Ishikawa (cell line): ENCODE measurements around the gene CA12.

Experiments used
- CEBPB ChIP-seq: IDR thresholded peaks from 2 replicates; pipeline ENCODE4 v1.6.1; 2012
- CREB1 ChIP-seq: IDR thresholded peaks from 2 replicates; pipeline ENCODE4 v1.6.1; 2012; ENCODE audit warnings: low read depth
- EGR1 ChIP-seq: IDR thresholded peaks from 2 replicates; pipeline ENCODE4 v1.6.1; 2012
- EP300 ChIP-seq: IDR thresholded peaks from 2 replicates; pipeline ENCODE4 v1.6.1; 2012; ENCODE audit warnings: borderline replicate concordance
- FOXM1 ChIP-seq: IDR thresholded peaks from 2 replicates; pipeline ENCODE4 v1.6.1; 2012; ENCODE audit warnings: low read depth, borderline replicate concordance
- NFIC ChIP-seq: IDR thresholded peaks from 2 replicates; pipeline ENCODE4 v1.6.1; 2012
- RAD21 ChIP-seq: IDR thresholded peaks from 2 replicates; pipeline ENCODE4 v1.6.1; 2012; ENCODE audit warnings: low read depth
- REST ChIP-seq: IDR thresholded peaks from 2 replicates; pipeline ENCODE4 v1.6.1; 2012; ENCODE audit warnings: low read depth, mild to moderate bottlenecking
- TAF1 ChIP-seq: IDR thresholded peaks from 2 replicates; pipeline ENCODE4 v1.6.1; 2012; ENCODE audit warnings: low read depth, mild to moderate bottlenecking
- TCF12 ChIP-seq: IDR thresholded peaks from 2 replicates; pipeline ENCODE4 v1.6.1; 2012; ENCODE audit warnings: low read depth
- TEAD4 ChIP-seq: IDR thresholded peaks from 2 replicates; pipeline ENCODE4 v1.6.1; 2012
- USF1 ChIP-seq: IDR thresholded peaks from 2 replicates; pipeline ENCODE4 v1.6.1; 2012
- YY1 ChIP-seq: IDR thresholded peaks from 2 replicates; pipeline ENCODE4 v1.6.1; 2012; ENCODE audit warnings: low read depth
- ZBTB7A ChIP-seq: IDR thresholded peaks from 2 replicates; pipeline ENCODE4 v1.6.1; 2012; ENCODE audit warnings: low read depth
- TF ChIP-seq, protein P1 (sequence below): IDR thresholded peaks from 2 replicates; pipeline ENCODE4 v1.6.1; 2012

Gene CA12

GRCh38 chr15:63305260-63305659, 76.4 kb downstream of the CA12 start:
- TF ChIP-seq TCF12 (no peak), USF1 (no peak), RAD21 (no peak), TAF1 (no peak), CEBPB (no peak), CREB1 (no peak), EP300 (no peak), FOXM1 (no peak), TEAD4 (no peak), EGR1 (no peak), YY1 (no peak)
- TF ChIP-seq, protein P1, sequence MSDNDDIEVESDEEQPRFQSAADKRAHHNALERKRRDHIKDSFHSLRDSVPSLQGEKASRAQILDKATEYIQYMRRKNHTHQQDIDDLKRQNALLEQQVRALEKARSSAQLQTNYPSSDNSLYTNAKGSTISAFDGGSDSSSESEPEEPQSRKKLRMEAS: no peak

DNA sequence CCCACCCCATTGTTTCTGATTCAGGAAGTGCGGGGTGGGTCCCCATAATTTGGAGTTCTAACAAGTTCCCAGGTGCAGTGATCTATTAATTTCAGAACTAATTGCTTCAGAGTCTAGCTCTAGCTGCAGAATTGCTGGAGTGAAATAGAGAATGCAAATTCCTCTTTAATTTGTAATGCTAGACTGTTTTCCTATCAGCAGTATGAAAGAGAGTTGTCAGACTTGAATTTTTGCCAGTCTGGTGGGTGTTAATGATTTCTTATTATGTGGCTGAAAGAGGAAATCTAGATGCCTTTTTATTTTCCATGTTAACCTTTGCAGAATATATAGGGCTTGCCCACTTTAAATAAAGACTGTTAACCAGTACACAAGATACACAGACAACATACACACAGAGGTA, 80.6 kb downstream of the CA12 start:
- TF ChIP-seq USF1 (no peak), TCF12 (no peak), NFIC (no peak), YY1 (no peak), RAD21 (no peak), TEAD4 (no peak), FOXM1 (no peak), EGR1 (no peak), REST (no peak), TAF1 (no peak), CREB1 (no peak), ZBTB7A (no peak), EP300 (no peak), CEBPB (no peak)
- TF ChIP-seq, protein P1: no peak

DNA sequence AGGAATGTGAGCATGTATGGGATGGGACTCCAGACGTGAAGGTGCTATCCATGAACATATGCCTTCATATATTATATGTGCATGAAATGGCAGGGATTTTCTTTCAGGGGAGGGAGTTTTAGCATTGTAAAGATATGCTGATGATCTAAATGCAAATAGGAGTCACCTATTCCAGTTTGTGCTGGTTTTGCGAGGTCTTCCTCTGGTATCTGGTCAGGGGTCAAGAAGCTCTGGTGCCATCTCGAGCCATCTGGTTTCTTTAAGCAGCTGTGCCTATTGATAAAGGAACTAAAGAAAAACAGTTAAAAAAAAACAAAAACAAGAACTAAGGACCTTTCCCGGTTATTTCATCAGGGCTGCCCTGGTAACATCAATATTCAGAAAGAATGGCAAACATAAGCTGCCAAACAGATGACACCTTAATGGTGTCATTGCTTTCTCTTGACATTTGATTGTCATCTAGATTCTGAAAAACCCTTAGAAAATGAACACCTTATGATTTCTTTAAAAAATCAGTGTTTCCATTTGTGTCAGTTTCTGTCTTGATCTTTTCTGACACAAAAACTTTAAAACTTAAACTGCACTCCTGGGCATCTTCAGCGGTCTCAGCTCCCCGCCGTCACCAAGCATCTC, 81.6 kb downstream of the CA12 start:
- TF ChIP-seq EGR1 (no peak), ZBTB7A (no peak), CEBPB (no peak), TEAD4 (no peak), NFIC (no peak), REST (no peak), RAD21 (no peak), EP300 (no peak), FOXM1 (no peak), TAF1 (no peak), YY1 (no peak), USF1 (no peak)
- TF ChIP-seq, protein P1: no peak

- TF ChIP-seq FOXM1 (no peak), EGR1 (no peak), TCF12 (no peak), CREB1 (no peak), NFIC (no peak)
Measured at GRCh38 chr15:63296195-63296594, 85.5 kb downstream of the CA12 start.

DNA sequence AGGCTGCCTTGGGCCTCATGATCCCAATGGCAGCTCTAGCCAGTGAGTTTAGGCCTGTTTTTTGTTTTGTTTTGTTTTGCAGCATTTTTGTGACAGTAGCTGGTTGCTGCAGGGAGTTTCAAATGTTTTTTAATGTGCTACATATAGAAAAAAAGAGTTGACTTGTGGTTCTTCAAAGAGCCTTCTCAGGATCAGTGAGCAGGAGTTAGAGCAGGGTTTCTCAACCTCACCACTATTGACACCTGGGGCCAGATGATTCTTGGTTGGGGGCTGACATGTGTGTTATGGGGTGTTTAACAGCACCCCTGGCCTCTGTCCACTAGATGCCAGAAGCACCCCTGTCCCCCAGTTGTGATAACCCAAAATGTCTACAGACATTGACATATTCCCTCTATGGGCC, 86.3 kb downstream of the CA12 start:
- no peak for TF ChIP-seq YY1
- no peak for TF ChIP-seq REST
- TF ChIP-seq FOXM1: no peak
- TF ChIP-seq USF1: no peak
